Karpas-422 (cell line): ENCODE data around the gene GATA5. TPM values are rescaled to one million over a fixed set of nuclear protein-coding genes. Genes with fewer than 3 reads are reported as not detected.

Experiments used
- DNase-seq: peaks from one replicate; pipeline ENCODE4 v3.0.0-alpha.2; 2015
- H2AFZ ChIP-seq: fragments of 200-600 bp; sonication (generic); 2 replicates; pipeline ENCODE4 v1.6.1; 2014; ENCODE audit warnings: antibody characterized with exemption, low read length, mixed read lengths
- H3K27ac ChIP-seq: fragments of 200-600 bp; sonication (generic); 2 replicates; pipeline ENCODE4 v1.5.1; 2014; ENCODE audit warnings: mild to moderate bottlenecking, low read length, moderate library complexity
- H3K27me3 ChIP-seq: fragments of 200-600 bp; sonication (generic); 2 replicates; pipeline ENCODE4 v1.6.1; 2014; ENCODE audit warnings: low read length, mixed read lengths
- H3K36me3 ChIP-seq: fragments of 200-600 bp; sonication (generic); 2 replicates; pipeline ENCODE4 v1.6.1; 2014; ENCODE audit warnings: low read length, mixed read lengths; ENCODE audit not compliant: insufficient read depth
- H3K4me1 ChIP-seq: fragments of 200-600 bp; sonication (generic); 2 replicates; pipeline ENCODE4 v1.6.1; 2014; ENCODE audit warnings: mild to moderate bottlenecking, low read length, mixed read lengths
- H3K4me2 ChIP-seq: fragments of 200-600 bp; sonication (generic); 2 replicates; pipeline ENCODE4 v1.6.1; 2014; ENCODE audit warnings: low read length, low read depth, mild to moderate bottlenecking; ENCODE audit not compliant: poor library complexity, severe bottlenecking
- H3K4me3 ChIP-seq: fragments of 200-600 bp; sonication (generic); 2 replicates; pipeline ENCODE4 v1.5.1; 2014; ENCODE audit warnings: mild to moderate bottlenecking, antibody characterized with exemption, low read length, mixed read lengths
- H3K79me2 ChIP-seq: fragments of 200-600 bp; sonication (generic); 2 replicates; pipeline ENCODE4 v1.6.1; 2014; ENCODE audit warnings: mild to moderate bottlenecking, low read length, mixed read lengths
- H3K9ac ChIP-seq: fragments of 200-600 bp; sonication (generic); 2 replicates; pipeline ENCODE4 v1.6.0; 2014; ENCODE audit warnings: low read length
- H3K9me2 ChIP-seq: fragments of 200-600 bp; sonication (generic), shearing (Covaris generic); replicated peaks from 2 replicates; pipeline ENCODE4 v1.6.0; 2014; ENCODE audit warnings: mild to moderate bottlenecking, low read length, moderate library complexity; ENCODE audit not compliant: insufficient read depth
- H3K9me3 ChIP-seq: fragments of 300-700, 200-600 bp; sonication (generic); 2 replicates; pipeline ENCODE4 v1.6.1; 2014; ENCODE audit warnings: low read length, mixed read lengths
- H4K20me1 ChIP-seq: fragments of 200-600 bp; sonication (generic); 2 replicates; pipeline ENCODE4 v1.6.1; 2014; ENCODE audit warnings: mild to moderate bottlenecking, antibody characterized with exemption, low read length, low read depth; ENCODE audit not compliant: insufficient read depth
- total RNA-seq: library from RNA; depleted of rRNA; stranded (reverse); fragments of >200 nt; shearing (Covaris generic); gene quantifications from 2 replicates; pipeline ENCODE4 v1.2.3, GENCODE V29; 2014; ENCODE audit warnings: low replicate concordance

The GATA5 gene
- total RNA-seq, 1 experiment from 2014 or later = not detected

DNA sequence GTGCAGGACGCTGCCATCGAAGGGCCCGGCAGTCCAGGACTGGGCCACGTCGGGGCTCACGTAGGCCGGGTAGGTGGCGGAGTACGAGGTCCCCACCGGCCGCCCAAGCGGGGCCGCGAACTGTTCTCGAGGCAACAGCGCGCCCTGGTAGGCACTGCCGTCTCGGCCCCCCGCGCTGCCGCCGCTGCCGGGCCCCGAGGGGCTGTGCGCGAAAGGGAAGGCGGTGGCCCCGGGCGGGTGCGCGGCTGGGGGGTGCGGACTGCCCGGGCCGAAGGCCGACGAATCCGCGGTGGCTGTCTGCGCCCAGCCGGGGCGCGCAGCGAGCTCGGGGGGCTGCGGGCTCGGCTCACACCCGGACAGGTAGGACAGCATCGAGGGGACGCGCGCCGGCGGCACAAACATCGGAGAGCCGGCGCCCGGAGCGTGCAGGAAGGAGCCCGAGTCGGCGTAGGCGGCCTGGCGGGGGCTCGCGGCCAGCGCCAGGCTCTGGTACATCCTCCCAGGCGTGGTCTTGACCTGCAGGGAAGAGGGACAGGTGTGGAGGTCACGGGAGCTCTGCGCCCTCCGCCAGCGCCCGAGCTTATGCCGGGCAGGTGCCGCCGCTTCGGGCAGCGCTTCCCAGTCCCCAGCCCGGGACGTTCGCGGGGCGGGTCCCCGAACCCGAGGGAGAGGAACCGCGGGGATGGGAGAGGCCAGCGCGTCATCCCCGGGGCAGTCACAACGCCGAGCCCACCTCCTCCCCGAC, 596 bp downstream of the GATA5 start:
- H3K9ac ChIP-seq = no peak overlapping the region
- no peak overlapping the region for H3K4me2 ChIP-seq
- no peaks in the 10 kb centered on the region for H3K36me3 ChIP-seq
- no peaks in the 10 kb centered on the region for H3K9me2 ChIP-seq
- no peak overlapping the region for H2AFZ ChIP-seq
- H4K20me1 ChIP-seq = no peaks in the 10 kb centered on the region
- H3K4me3 ChIP-seq = no peak overlapping the region
- H3K27me3 ChIP-seq = no peaks in the 10 kb centered on the region
- no peaks in the 10 kb centered on the region for H3K9me3 ChIP-seq
- H3K4me1 ChIP-seq = no peaks in the 10 kb centered on the region
- no peaks in the 10 kb centered on the region for H3K79me2 ChIP-seq
- DNase-seq = no peak
- no peak overlapping the region for H3K27ac ChIP-seq

DNA sequence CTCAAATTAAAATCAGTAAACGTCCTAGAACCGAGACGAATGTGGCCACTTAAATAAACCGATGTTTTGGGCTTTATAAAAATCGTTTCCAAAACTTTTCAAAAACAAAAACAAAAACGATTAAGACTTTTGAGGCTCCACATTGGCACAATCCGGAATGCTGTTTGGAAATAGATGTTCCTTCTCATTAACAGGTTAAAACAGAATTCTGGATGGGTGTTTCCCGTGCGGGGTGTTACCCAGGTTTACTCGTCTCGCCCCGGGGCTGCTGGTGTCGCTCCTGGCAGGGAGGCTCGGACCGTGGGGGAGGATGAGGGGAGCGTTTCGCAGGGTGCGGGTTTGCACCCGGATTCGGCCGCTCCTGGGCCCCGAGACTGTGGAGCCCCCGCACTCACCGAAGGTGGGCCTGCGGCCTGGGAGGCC, 1.2 kb downstream of the GATA5 start:
- no peak overlapping the region for H2AFZ ChIP-seq
- H3K79me2 ChIP-seq = no peaks in the 10 kb centered on the region
- H3K4me1 ChIP-seq = no peaks in the 10 kb centered on the region
- H3K36me3 ChIP-seq = no peaks in the 10 kb centered on the region
- no peak overlapping the region for H3K9ac ChIP-seq
- no peaks in the 10 kb centered on the region for H3K9me3 ChIP-seq
- no peak overlapping the region for H3K27ac ChIP-seq
- H3K4me2 ChIP-seq = no peak overlapping the region
- DNase-seq = no peak
- no peaks in the 10 kb centered on the region for H3K9me2 ChIP-seq
- no peaks in the 10 kb centered on the region for H4K20me1 ChIP-seq
- no peak overlapping the region for H3K4me3 ChIP-seq
- H3K27me3 ChIP-seq = no peaks in the 10 kb centered on the region

DNA sequence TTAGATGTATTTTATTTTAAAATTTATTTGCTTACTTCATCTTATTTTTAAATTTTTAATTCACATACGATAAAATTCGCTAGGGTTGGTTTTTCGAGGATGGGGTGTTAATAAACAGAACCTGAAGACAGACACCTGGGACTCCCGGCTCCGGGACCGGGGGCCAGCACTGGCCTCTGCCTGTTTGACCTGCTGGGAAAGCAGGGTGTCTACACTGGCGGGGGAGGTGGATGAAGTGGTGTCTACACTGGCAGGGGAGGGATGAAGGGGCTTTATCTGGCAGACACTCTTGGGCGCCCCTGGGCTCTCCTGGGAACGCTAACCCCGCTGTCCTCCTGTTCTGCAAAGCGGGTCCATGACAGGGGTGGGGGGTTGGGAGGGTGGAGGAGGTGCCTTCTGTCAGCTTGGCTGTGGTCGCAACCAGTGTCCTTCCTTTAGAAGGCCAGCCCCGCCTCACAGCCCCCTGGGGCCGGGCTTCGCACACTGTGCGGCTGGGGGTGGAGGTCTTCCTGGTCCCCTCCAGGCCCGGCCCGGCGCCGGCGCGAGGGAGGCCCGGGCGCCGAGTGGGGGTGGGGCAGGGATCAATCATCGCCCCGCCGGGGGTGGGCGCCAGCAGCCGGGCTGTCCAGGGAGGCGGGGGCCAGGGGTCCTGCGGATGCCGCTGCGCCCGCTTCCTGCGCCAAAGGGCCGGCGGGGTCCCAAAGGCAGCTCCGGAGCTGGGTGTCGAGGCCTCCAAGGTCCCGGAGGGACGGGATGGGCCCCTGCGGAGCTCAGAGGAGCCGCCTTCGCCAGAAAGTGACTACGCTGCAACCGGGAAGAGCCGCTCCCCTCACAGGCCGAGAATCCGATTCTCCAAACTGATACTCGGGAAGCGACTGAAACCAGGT, 1.8 kb downstream of the GATA5 start:
- Histone ChIP-seq H3K4me1 (no peaks in the 10 kb centered on the region), H4K20me1 (no peaks in the 10 kb centered on the region), H3K9me2 (no peaks in the 10 kb centered on the region), H3K36me3 (no peaks in the 10 kb centered on the region), H3K4me3 (no peak overlapping the region), H2AFZ (no peak overlapping the region), H3K4me2 (no peak overlapping the region), H3K9ac (no peak overlapping the region), H3K27me3 (no peaks in the 10 kb centered on the region), H3K79me2 (no peaks in the 10 kb centered on the region), H3K27ac (no peak overlapping the region), H3K9me3 (no peaks in the 10 kb centered on the region)
- no peak for DNase-seq

DNA sequence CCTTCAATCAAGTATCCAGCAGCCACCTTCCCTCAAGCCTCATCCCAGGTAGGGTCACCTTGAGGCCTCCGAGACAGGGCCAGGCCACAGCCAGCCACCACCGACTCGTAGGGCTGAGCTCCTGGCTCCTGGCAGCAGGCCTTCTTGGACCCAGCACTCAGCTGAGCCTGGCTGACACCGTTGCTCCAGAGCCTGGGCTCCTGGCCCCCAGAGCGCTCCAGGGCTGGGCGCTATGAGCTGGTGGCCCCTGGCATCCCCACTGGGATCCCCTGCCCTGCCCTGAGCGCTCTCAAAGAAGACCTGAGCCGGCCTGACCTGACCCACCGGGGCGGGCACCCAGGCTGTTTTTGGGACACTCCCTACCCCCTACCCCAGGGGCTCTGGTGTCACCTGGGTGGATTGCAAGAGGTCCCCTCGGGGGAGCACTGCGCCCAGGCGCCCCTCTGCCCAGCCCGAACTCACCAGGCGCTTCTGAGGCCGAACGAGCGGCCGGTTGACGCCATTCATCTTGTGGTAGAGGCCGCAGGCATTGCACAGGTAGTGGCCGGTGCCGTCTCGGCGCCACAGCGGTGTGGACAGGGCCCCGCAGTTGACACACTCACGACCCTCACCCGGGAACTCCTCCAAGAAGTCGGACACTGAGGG, 2.7 kb downstream of the GATA5 start:
- H3K9me3 ChIP-seq = no peaks in the 10 kb centered on the region
- no peak overlapping the region for H2AFZ ChIP-seq
- no peaks in the 10 kb centered on the region for H3K79me2 ChIP-seq
- no peaks in the 10 kb centered on the region; the same call in 1 of the 2 replicates for H4K20me1 ChIP-seq
- H3K4me2 ChIP-seq = no peak overlapping the region
- no peak for DNase-seq
- H3K4me1 ChIP-seq = no peaks in the 10 kb centered on the region
- no peak overlapping the region for H3K4me3 ChIP-seq
- no peaks in the 10 kb centered on the region for H3K9me2 ChIP-seq
- no peak overlapping the region for H3K27ac ChIP-seq
- H3K27me3 ChIP-seq = no peaks in the 10 kb centered on the region
- no peaks in the 10 kb centered on the region for H3K36me3 ChIP-seq
- H3K9ac ChIP-seq = no peak overlapping the region

DNA sequence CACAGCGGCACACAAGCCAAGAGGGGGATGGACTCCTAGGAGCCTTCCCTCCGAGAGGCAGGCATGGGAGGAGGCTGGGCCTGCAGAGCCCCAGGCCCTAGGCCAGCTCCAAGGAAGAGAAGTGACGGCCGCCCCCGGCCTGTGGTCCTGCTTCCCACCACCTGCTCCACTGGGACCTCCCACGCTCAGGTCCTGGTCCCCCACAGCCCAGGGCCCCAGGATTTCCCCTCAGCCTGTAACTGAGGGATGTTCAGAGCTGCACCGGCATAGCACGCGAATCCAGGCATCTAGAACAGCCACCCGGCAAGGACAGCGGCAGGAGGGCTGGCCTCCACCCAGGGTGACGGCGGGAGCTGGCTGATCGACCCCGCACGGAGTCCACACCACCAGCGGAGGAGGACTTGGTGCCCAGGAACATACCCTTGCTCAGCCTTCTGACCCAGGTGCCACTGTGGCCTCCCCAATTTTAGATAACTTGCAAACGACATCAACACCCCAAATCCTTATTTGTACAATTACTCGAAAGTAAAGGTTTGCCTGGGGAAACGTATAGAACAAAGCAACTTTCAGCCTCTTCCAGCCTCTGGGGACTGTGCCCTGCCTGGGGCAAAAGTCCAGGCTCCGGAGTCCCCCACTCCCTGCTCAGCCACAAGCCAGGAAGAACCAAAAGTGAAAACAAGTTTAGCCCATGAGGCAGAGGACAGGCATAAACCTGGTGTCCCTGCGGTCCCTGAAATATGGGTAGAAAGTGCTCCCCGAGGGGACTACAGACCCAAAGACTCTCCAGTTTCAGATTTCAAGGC, 3.5 kb downstream of the GATA5 start:
- no peak overlapping the region for H3K9ac ChIP-seq

DNA sequence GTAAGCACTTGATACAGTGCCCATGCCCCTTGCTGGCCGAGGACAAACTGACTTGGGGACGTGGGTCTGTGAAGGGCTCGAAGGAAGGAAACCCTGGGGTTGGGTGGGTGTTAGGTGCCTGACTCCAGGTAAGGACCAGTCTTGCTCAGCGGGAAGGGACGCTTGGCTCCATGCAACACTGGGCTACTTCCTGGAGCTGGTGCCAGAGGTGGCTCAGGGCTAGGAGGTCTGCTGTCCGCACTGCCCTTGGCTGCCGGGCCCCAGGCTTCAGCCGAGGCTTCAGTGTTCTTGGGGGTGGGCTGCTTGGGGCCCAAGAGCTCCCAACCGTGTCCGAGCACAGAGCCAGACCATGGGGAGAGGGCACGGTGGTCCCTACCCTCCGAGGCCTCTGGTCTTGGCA, 5.3 kb downstream of the GATA5 start:
- no peak overlapping the region for H3K4me2 ChIP-seq
- no peaks in the 10 kb centered on the region for H3K27me3 ChIP-seq
- DNase-seq = no peak
- no peak overlapping the region for H3K27ac ChIP-seq
- H3K9ac ChIP-seq = no peak overlapping the region
- no peaks in the 10 kb centered on the region for H3K79me2 ChIP-seq
- H4K20me1 ChIP-seq = no peaks in the 10 kb centered on the region; the same call in 1 of the 2 replicates
- H3K4me1 ChIP-seq = no peaks in the 10 kb centered on the region
- no peak overlapping the region for H3K4me3 ChIP-seq
- H3K36me3 ChIP-seq = no peaks in the 10 kb centered on the region
- H3K9me3 ChIP-seq = no peaks in the 10 kb centered on the region
- no peaks in the 10 kb centered on the region for H3K9me2 ChIP-seq
- no peak overlapping the region for H2AFZ ChIP-seq

More for the DNA sequence above, 3.5 kb downstream of the GATA5 start:
- DNase-seq = no peak
- no peaks in the 10 kb centered on the region; the same call in 1 of the 2 replicates for H4K20me1 ChIP-seq
- H2AFZ ChIP-seq = no peak overlapping the region
- H3K36me3 ChIP-seq = no peaks in the 10 kb centered on the region
- no peaks in the 10 kb centered on the region for H3K9me3 ChIP-seq
- no peaks in the 10 kb centered on the region for H3K27me3 ChIP-seq
- H3K4me2 ChIP-seq = no peak overlapping the region
- no peaks in the 10 kb centered on the region for H3K4me1 ChIP-seq
- no peaks in the 10 kb centered on the region for H3K9me2 ChIP-seq
- H3K27ac ChIP-seq = no peak overlapping the region
- no peaks in the 10 kb centered on the region for H3K79me2 ChIP-seq
- no peak overlapping the region for H3K4me3 ChIP-seq

DNA sequence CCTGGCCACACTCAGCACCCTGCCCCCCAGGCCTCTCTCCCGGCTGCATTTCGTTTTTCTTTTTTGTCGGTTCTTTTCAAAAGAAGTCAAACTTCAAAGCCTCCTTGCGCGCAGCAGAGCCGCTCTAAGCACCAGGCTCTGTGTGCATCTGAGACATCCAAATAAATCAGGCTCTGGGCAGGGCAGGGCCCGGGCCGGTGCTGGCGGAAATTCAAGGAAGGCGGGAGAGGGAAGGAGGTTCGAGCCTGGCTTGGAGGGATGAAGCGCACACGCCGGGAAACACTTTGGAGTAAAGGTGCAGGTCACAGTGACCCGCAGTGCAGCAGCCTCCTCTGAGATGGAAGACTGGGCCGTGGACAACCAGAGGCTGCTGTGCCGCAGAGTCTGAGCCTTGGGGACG, 5.8 kb downstream of the GATA5 start:
- Histone ChIP-seq H3K27ac (no peak overlapping the region), H2AFZ (no peak overlapping the region), H3K4me3 (no peak overlapping the region), H3K9me2 (no peaks in the 10 kb centered on the region), H3K9ac (no peak overlapping the region), H4K20me1 (no peaks in the 10 kb centered on the region; the same call in 1 of the 2 replicates), H3K36me3 (no peaks in the 10 kb centered on the region), H3K9me3 (no peaks in the 10 kb centered on the region), H3K27me3 (no peaks in the 10 kb centered on the region), H3K79me2 (no peaks in the 10 kb centered on the region), H3K4me1 (no peaks in the 10 kb centered on the region), H3K4me2 (no peak overlapping the region)
- no peak for DNase-seq
